ENCODE results near the gene SNRNP48. TPM values are rescaled to one million over a fixed set of nuclear protein-coding genes. Genes with fewer than 3 reads are reported as not detected.

Gene SNRNP48
- 10 to 100 TPM in 1 of 2 donors, 1 to 10 TPM in 1; 6.4 to 18.4 TPM for total RNA-seq

GRCh38 chr6:7589949-7590917 is at the start of gene SNRNP48:
Gene SNRNP48 (plus strand): TSS chr6:7590198. CDS start chr6:7590258, 60 bp downstream.
- peaks cover 13% of the 10 kb centered on the region in 2 donors for H3K4me1 ChIP-seq (ENCODE audit: control insufficient read depth in 1 of 2, low read depth in 2 of 2)
- H3K9me3 ChIP-seq: no peaks in the 10 kb centered on the region
- no peaks in the 10 kb centered on the region for H3K27me3 ChIP-seq (replicated peaks; ENCODE audit: insufficient read depth)
- peak within 1 kb of the TSS; percentile 29 to 68 for H3K27ac ChIP-seq
- DNase-seq (ENCODE audit: low spot score): peak; percentile 88
- peak within 1 kb of the TSS; percentile 98 for H3K4me3 ChIP-seq
- no peaks in the 10 kb centered on the region for H3K36me3 ChIP-seq
- TF ChIP-seq CTCF (IDR thresholded peaks at IDR 0.05): no peak
- peak; percentile 99 for ATAC-seq (ENCODE audit: insufficient number of reproducible peaks, low FRiP score, low read depth)

GRCh38 chr6:7540595-7540994 is 49.4 kb upstream of the SNRNP48 start:
- peak overlapping the region; percentile 74 for H3K4me3 ChIP-seq
- peaks cover 24% of the 10 kb centered on the region for H3K27me3 ChIP-seq (replicated peaks; ENCODE audit: insufficient read depth)
- no peaks in the 10 kb centered on the region for H3K36me3 ChIP-seq

GRCh38 chr6:7541175-7542064 is 48.6 kb upstream of the SNRNP48 start, which contains the start of gene DSP:
Gene DSP (plus strand): TSS chr6:7541671. CDS start chr6:7541916, 245 bp downstream.
- H3K4me1 ChIP-seq (ENCODE audit: control insufficient read depth in 1 of 2, low read depth in 2 of 2): peaks cover 12 to 25% of the 10 kb centered on the region in 2 donors
- TF ChIP-seq CTCF (IDR thresholded peaks at IDR 0.05): no peak
- ATAC-seq (ENCODE audit: insufficient number of reproducible peaks, low FRiP score, low read depth): no peak
- H3K36me3 ChIP-seq: no peaks in the 10 kb centered on the region
- no peak for DNase-seq (ENCODE audit: low spot score)
- H3K27ac ChIP-seq: no peak within 1 kb of the TSS
- no peaks in the 10 kb centered on the region for H3K9me3 ChIP-seq
- peaks cover 24% of the 10 kb centered on the region for H3K27me3 ChIP-seq (replicated peaks; ENCODE audit: insufficient read depth)
- H3K4me3 ChIP-seq: peak within 1 kb of the TSS; percentile 74

More at GRCh38 chr6:7540595-7540994, 49.4 kb upstream of the SNRNP48 start:
- ATAC-seq (ENCODE audit: insufficient number of reproducible peaks, low FRiP score, low read depth) (no peak), DNase-seq (ENCODE audit: low spot score) (no peak)
- peaks cover 12 to 25% of the 10 kb centered on the region in 2 donors for H3K4me1 ChIP-seq (ENCODE audit: control insufficient read depth in 1 of 2, low read depth in 2 of 2)
- no peak for TF ChIP-seq CTCF (IDR thresholded peaks at IDR 0.05)
- H3K27ac ChIP-seq: no peak overlapping the region
- H3K9me3 ChIP-seq: no peaks in the 10 kb centered on the region

GRCh38 chr6:7542065-7542873 is 47.7 kb upstream of the SNRNP48 start:
- Histone ChIP-seq H3K4me1 (ENCODE audit: control insufficient read depth in 1 of 2, low read depth in 2 of 2) (peaks cover 12 to 25% of the 10 kb centered on the region in 2 donors), H3K4me3 (peak overlapping the region; percentile 74), H3K36me3 (no peaks in the 10 kb centered on the region), H3K9me3 (no peaks in the 10 kb centered on the region), H3K27ac (no peak overlapping the region), H3K27me3 (replicated peaks; ENCODE audit: insufficient read depth) (peaks cover 24% of the 10 kb centered on the region)
- no peak for TF ChIP-seq CTCF (IDR thresholded peaks at IDR 0.05)
- ATAC-seq (ENCODE audit: insufficient number of reproducible peaks, low FRiP score, low read depth) (no peak), DNase-seq (ENCODE audit: low spot score) (no peak)
